NCI-H2196 treated with DMSO at 0.1 percent for 48 hours (cell line): Measurements from ENCODE around the gene ZNF816.
"Not testable (repeated sequence)": the region's sequence is repeated elsewhere in the genome, so short reads cannot be mapped to it uniquely, and the experiment has no call there.

Experiments used
- DNase-seq: peaks from one replicate; lab custom pipeline; 2025; ENCODE audit not compliant: unreplicated experiment; lab: John Stamatoyannopoulos, UW

The ZNF816 gene

GRCh38 chr19:52961981-52962380, 700 bp downstream of the ZNF816 start:
- DNase-seq: no peak

- no peak for DNase-seq
Observed at GRCh38 chr19:52959613-52960295, 2.9 kb downstream of the ZNF816 start.

- DNase-seq: no peak
Observed at GRCh38 chr19:52957591-52957990, 5.1 kb downstream of the ZNF816 start.

GRCh38 chr19:52956917-52957316, 5.8 kb downstream of the ZNF816 start:
- no peak for DNase-seq

- no peak for DNase-seq
Observed at GRCh38 chr19:52949422-52949821, 13.3 kb downstream of the ZNF816 start.

GRCh38 chr19:52948025-52948770, 14.5 kb downstream of the ZNF816 start:
- no peak for DNase-seq

GRCh38 chr19:52946322-52947310, 16.1 kb downstream of the ZNF816 start:
- no peak for DNase-seq

- DNase-seq: no peak
Observed at GRCh38 chr19:52945652-52946321, 16.9 kb downstream of the ZNF816 start.

- DNase-seq: not testable (repeated sequence)
Observed at GRCh38 chr19:52944703-52945493, 17.8 kb downstream of the ZNF816 start.

- no peak for DNase-seq
Observed at GRCh38 chr19:52943884-52944643, 18.6 kb downstream of the ZNF816 start.

- no peak for DNase-seq
Observed at GRCh38 chr19:52943134-52943883, 19.4 kb downstream of the ZNF816 start.

GRCh38 chr19:52942386-52943133, 20.1 kb downstream of the ZNF816 start:
- peak; percentile 11 for DNase-seq

- no peak for DNase-seq
Observed at GRCh38 chr19:52941941-52942385, 20.7 kb downstream of the ZNF816 start.

GRCh38 chr19:52941523-52941922, 21.2 kb downstream of the ZNF816 start:
- not testable (repeated sequence) for DNase-seq

- DNase-seq: not testable (repeated sequence)
Observed at GRCh38 chr19:52940905-52941304, 21.8 kb downstream of the ZNF816 start.

- DNase-seq: no peak
Observed at GRCh38 chr19:52938761-52939160, 23.9 kb downstream of the ZNF816 start.

- DNase-seq: no peak
Observed at GRCh38 chr19:52936954-52937325, 25.7 kb downstream of the ZNF816 start.
